Coronary artery (tissue), 2 donors: ENCODE results near the gene ELP5.
A peak's percentile ranks its signal among the peaks of the same experiment; 100 is the strongest.

ENCODE experiments used
- DNase-seq: peaks from one replicate; pipeline ENCODE4 v3.0.0-alpha.2; 2017; ENCODE audit warnings: low spot score
- H3K27ac ChIP-seq, 2 donors: fragments of 200-600 bp; sonication (generic); one replicate each; pipeline ENCODE4 v1.5.1; 2016 to 2019
- H3K4me3 ChIP-seq: fragments of 200-600 bp; sonication (generic); 2 replicates; pipeline ENCODE4 v1.5.1; 2016; ENCODE audit warnings: mild to moderate bottlenecking, moderate library complexity
- CTCF ChIP-seq: fragments of 200-600 bp; sonication (generic); IDR thresholded peaks from one replicate; pipeline ENCODE4 v1.5.1; 2019; ENCODE audit warnings: antibody characterized with exemption

ELP5 gene

GRCh38 chr17:7232114-7232513, 19.9 kb upstream of the ELP5 start:
- TF ChIP-seq CTCF: no peak
- H3K27ac ChIP-seq: no peak overlapping the region
- peak overlapping the region; percentile 24 for H3K4me3 ChIP-seq
- DNase-seq: no peak

GRCh38 chr17:7233701-7234082, 18.3 kb upstream of the ELP5 start:
- TF ChIP-seq CTCF: no peak

GRCh38 chr17:7234083-7234951, 17.7 kb upstream of the ELP5 start, which contains the start of gene DVL2:
DVL2 (minus strand) TSS chr17:7234517; CDS start chr17:7234262, 255 bp downstream.
- peak; percentile 96 for DNase-seq

More at GRCh38 chr17:7233701-7234082, 18.3 kb upstream of the ELP5 start:
- Histone ChIP-seq H3K27ac (peak overlapping the region; percentile 90 to 91), H3K4me3 (peak overlapping the region; percentile 93)
- DNase-seq: no peak

GRCh38 chr17:7235693-7236665, 16.0 kb upstream of the ELP5 start:
- no peak for TF ChIP-seq CTCF
- DNase-seq: no peak
- no peak overlapping the region for H3K27ac ChIP-seq
- H3K4me3 ChIP-seq: no peak overlapping the region

More at GRCh38 chr17:7234083-7234951, 17.7 kb upstream of the ELP5 start, which contains the start of gene DVL2:
- TF ChIP-seq CTCF: no peak
- H3K27ac ChIP-seq: peak within 1 kb of the TSS; percentile 90 to 91
- H3K4me3 ChIP-seq: peak within 1 kb of the TSS; percentile 93

- Histone ChIP-seq H3K4me3 (no peak overlapping the region), H3K27ac (peak overlapping the region in 1 of 2 donors; percentile 99)
- DNase-seq: no peak
- no peak for TF ChIP-seq CTCF
Measured at GRCh38 chr17:7236808-7237207, 15.2 kb upstream of the ELP5 start.

GRCh38 chr17:7237266-7237760, 14.7 kb upstream of the ELP5 start:
- peak overlapping the region; percentile 88 to 99 for H3K27ac ChIP-seq
- no peak for TF ChIP-seq CTCF
- no peak for DNase-seq
- H3K4me3 ChIP-seq: peak overlapping the region; percentile 100
